ENCODE results near the gene SORBS2. TPM values are rescaled to one million over a fixed set of nuclear protein-coding genes. Genes with fewer than 3 reads are reported as not detected.

The SORBS2 gene
- total and polyA plus RNA-seq, 4 donors, result 11.2 to 70.4 (median 26.4) TPM

DNA sequence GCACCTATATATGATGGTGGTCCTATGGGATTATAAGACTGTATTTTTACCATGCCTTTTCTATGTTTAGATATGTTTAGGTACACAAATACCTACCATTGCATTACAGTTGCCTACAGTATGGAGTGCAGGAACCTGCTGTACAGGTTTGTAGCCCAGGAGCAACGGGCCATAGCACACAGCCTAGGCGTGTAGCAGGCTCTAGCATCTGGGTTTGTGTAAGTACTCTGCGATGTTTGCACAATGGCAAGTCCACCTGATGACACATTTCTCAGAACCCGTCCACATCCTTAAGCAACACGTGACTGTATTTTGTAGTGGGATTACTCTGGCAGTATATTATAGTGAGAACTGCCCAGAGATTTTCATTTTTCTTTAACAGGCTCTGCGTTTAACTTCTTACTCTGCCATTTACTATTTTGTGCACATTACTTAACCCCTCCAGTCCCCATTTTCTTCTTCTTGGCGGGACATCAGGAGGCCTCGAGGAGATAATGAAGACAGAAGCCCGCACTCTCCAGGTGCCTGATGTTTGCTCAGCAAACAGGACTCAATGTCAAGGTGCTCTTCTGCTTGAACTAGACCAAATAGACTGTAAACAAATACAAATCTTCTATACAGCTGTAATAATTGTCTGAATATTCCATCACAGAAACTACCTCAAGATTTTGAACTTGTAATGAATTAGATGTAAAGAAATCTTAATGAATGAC is 174.7 kb downstream of the SORBS2 start:
- H3K4me1 ChIP-seq (ENCODE audit: control insufficient read depth in 5 of 5, insufficient read depth in 5 of 5, low read length in 5 of 5), result peaks cover 0 to 22% (median 7%) of the 10 kb centered on the region in 5 donors
- H3K27ac ChIP-seq (ENCODE audit: low read depth in 1 of 2, low read length in 1 of 2), result no peak overlapping the region
- H3K9me3 ChIP-seq (ENCODE audit: control insufficient read depth in 4 of 4, insufficient read depth in 3 of 4, low read length in 3 of 4), result peaks cover 0 to 2% (median 0%) of the 10 kb centered on the region in 4 donors
- TF ChIP-seq, protein P1, sequence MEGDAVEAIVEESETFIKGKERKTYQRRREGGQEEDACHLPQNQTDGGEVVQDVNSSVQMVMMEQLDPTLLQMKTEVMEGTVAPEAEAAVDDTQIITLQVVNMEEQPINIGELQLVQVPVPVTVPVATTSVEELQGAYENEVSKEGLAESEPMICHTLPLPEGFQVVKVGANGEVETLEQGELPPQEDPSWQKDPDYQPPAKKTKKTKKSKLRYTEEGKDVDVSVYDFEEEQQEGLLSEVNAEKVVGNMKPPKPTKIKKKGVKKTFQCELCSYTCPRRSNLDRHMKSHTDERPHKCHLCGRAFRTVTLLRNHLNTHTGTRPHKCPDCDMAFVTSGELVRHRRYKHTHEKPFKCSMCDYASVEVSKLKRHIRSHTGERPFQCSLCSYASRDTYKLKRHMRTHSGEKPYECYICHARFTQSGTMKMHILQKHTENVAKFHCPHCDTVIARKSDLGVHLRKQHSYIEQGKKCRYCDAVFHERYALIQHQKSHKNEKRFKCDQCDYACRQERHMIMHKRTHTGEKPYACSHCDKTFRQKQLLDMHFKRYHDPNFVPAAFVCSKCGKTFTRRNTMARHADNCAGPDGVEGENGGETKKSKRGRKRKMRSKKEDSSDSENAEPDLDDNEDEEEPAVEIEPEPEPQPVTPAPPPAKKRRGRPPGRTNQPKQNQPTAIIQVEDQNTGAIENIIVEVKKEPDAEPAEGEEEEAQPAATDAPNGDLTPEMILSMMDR (IDR thresholded peaks at IDR 0.05; ENCODE audit: control extremely low read depth, extremely low read depth), result no peak
- WGBS, 2 donors, result 73 to 82% methylated on average over 9 of the region's 9 CpGs
- H3K36me3 ChIP-seq (ENCODE audit: control insufficient read depth in 4 of 4, insufficient read depth in 4 of 4, low read length in 4 of 4), result peaks cover 0 to 4% (median under 1%) of the 10 kb centered on the region in 4 donors
- H3K4me3 ChIP-seq, result no peak overlapping the region
- DNase-seq (peak in 2 of 3 donors; percentile 35 to 62), ATAC-seq (ENCODE audit: insufficient read depth, low FRiP score) (peak; percentile 59)
- H3K9ac ChIP-seq (ENCODE audit: insufficient read depth in 1 of 2, low read length in 2 of 2), result no peak overlapping the region
- H3K27me3 ChIP-seq (ENCODE audit: control insufficient read depth in 3 of 3, insufficient read depth in 3 of 3, low read length in 2 of 3), result no peaks in the 10 kb centered on the region

DNA sequence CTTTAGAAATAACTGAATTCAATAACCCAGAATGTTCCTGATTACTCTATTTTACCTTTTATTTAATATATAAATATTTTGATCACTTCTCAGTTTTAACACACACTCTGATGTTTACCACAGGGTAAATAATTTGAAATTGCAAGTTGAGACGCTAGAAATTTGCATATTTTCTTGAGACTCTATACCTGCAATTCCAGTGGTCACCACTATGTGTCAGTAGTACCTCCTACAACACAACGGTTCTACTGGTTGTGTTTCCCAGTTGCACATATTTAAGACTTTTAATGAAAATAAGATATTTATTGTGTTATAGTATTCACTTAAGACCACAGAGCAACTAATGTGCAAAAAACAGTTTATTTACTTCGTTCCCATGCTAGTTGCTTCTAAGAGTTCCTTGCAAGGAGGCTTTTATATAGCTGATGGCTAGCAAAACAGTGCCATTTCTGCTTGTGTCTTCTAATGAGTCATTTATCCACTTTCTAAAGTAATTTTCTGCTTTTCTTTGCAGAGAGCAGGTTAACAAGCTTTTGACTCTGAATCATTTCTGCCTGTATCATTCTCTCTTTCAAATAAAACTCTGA is 177.8 kb downstream of the SORBS2 start:
- Histone ChIP-seq H3K27me3 (ENCODE audit: control insufficient read depth in 3 of 3, insufficient read depth in 3 of 3, low read length in 2 of 3) (no peaks in the 10 kb centered on the region), H3K4me1 (ENCODE audit: control insufficient read depth in 5 of 5, insufficient read depth in 5 of 5, low read length in 5 of 5) (peaks cover 0 to 20% (median 4%) of the 10 kb centered on the region in 5 donors), H3K9ac (ENCODE audit: insufficient read depth in 1 of 2, low read length in 2 of 2) (no peak overlapping the region), H3K4me3 (no peak overlapping the region), H3K27ac (ENCODE audit: low read depth in 1 of 2, low read length in 1 of 2) (no peak overlapping the region), H3K36me3 (ENCODE audit: control insufficient read depth in 4 of 4, insufficient read depth in 4 of 4, low read length in 4 of 4) (peaks cover 0 to 7% (median under 1%) of the 10 kb centered on the region in 4 donors), H3K9me3 (ENCODE audit: control insufficient read depth in 4 of 4, insufficient read depth in 3 of 4, low read length in 3 of 4) (peaks cover 0 to 2% (median 0%) of the 10 kb centered on the region in 4 donors)
- TF ChIP-seq, protein P1 (IDR thresholded peaks at IDR 0.05; ENCODE audit: control extremely low read depth, extremely low read depth), result no peak
- ATAC-seq (ENCODE audit: insufficient read depth, low FRiP score) (no peak), DNase-seq (no peak)
- WGBS, 2 donors, result 63 to 66% methylated on average over 3 of the region's 3 CpGs

DNA sequence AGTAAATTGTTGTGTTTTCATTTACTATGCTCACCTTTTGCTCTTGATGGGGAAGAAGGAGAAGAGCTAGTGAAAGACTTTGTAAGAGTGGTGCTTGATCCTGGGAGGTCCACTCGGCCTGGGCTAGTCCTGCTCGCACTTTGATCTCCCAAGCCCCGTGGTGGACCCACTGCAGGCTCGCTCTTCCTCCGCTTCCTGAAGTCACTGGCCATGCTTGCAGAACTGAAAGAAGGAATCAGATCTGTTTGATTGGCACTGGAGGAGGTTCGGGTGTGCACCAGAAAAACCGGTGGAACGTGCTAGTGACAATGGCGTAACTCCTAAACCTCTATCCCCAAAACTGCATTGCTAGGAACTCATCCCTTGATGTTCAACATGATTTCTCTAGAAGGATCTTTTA is 185.2 kb downstream of the SORBS2 start:
- no peaks in the 10 kb centered on the region for H3K9me3 ChIP-seq (ENCODE audit: control insufficient read depth in 4 of 4, insufficient read depth in 3 of 4, low read length in 3 of 4)
- peak overlapping the region in 1 of 2 donors; percentile 5 for H3K27ac ChIP-seq (ENCODE audit: low read depth in 1 of 2, low read length in 1 of 2)
- H3K36me3 ChIP-seq (ENCODE audit: control insufficient read depth in 4 of 4, insufficient read depth in 4 of 4, low read length in 4 of 4), result peaks cover 0 to 13% (median 3%) of the 10 kb centered on the region in 4 donors
- 93 to 97% methylated on average over 9 of the region's 9 CpGs for WGBS, 2 donors
- no peak for DNase-seq
- H3K4me3 ChIP-seq, result no peak overlapping the region
- H3K4me1 ChIP-seq (ENCODE audit: control insufficient read depth in 5 of 5, insufficient read depth in 5 of 5, low read length in 5 of 5), result no peaks in the 10 kb centered on the region
- ATAC-seq (ENCODE audit: insufficient read depth, low FRiP score), result no peak
- no peak overlapping the region for H3K9ac ChIP-seq (ENCODE audit: insufficient read depth in 1 of 2, low read length in 2 of 2)
- no peaks in the 10 kb centered on the region for H3K27me3 ChIP-seq (ENCODE audit: control insufficient read depth in 3 of 3, insufficient read depth in 3 of 3, low read length in 2 of 3)
- TF ChIP-seq, protein P1 (IDR thresholded peaks at IDR 0.05; ENCODE audit: control extremely low read depth, extremely low read depth), result no peak
